ENCODE results near the gene RS1.

GRCh38 chrX:18638398-18638797 lies 33.5 kb downstream of the RS1 start:
- no peak for TF ChIP-seq POLR2A (IDR thresholded peaks at IDR 0.05)
- TF ChIP-seq, protein P1, sequence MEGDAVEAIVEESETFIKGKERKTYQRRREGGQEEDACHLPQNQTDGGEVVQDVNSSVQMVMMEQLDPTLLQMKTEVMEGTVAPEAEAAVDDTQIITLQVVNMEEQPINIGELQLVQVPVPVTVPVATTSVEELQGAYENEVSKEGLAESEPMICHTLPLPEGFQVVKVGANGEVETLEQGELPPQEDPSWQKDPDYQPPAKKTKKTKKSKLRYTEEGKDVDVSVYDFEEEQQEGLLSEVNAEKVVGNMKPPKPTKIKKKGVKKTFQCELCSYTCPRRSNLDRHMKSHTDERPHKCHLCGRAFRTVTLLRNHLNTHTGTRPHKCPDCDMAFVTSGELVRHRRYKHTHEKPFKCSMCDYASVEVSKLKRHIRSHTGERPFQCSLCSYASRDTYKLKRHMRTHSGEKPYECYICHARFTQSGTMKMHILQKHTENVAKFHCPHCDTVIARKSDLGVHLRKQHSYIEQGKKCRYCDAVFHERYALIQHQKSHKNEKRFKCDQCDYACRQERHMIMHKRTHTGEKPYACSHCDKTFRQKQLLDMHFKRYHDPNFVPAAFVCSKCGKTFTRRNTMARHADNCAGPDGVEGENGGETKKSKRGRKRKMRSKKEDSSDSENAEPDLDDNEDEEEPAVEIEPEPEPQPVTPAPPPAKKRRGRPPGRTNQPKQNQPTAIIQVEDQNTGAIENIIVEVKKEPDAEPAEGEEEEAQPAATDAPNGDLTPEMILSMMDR (IDR thresholded peaks at IDR 0.05): no peak

Data from body of pancreas (tissue), 4 donors.